Mucosa of stomach (tissue), 1 donor: ENCODE measurements around the gene FADS2.

Source experiments
- H3K27me3 ChIP-seq: one replicate; pipeline ENCODE4 v1.7.0; 2013; ENCODE audit warnings: mild to moderate bottlenecking, low read length; ENCODE audit not compliant: control insufficient read depth, insufficient read depth
- H3K36me3 ChIP-seq: one replicate; pipeline ENCODE4 v1.7.0; 2013; ENCODE audit warnings: low read length; ENCODE audit not compliant: control insufficient read depth, insufficient read depth
- H3K4me1 ChIP-seq: one replicate; pipeline ENCODE4 v1.7.0; 2013; ENCODE audit warnings: mild to moderate bottlenecking, low read length; ENCODE audit not compliant: control insufficient read depth, insufficient read depth
- H3K4me3 ChIP-seq: one replicate; pipeline ENCODE4 v1.7.0; 2013; ENCODE audit warnings: low read length
- H3K9ac ChIP-seq: one replicate; pipeline ENCODE4 v1.7.0; 2013; ENCODE audit warnings: mild to moderate bottlenecking, low read length, moderate library complexity
- H3K9me3 ChIP-seq: one replicate; pipeline ENCODE4 v1.7.0; 2013; ENCODE audit warnings: mild to moderate bottlenecking, low read length, moderate library complexity; ENCODE audit not compliant: control insufficient read depth
- donor health status: Pancreatic carcinoma.

FADS2 gene

GRCh38 chr11:61785837-61786402, 42.2 kb upstream of the FADS2 start:
- H3K36me3 ChIP-seq: peaks cover 10% of the 10 kb centered on the region
- H3K27me3 ChIP-seq: no peaks in the 10 kb centered on the region
- H3K9ac ChIP-seq: no peak overlapping the region
- no peak overlapping the region for H3K4me3 ChIP-seq
- peaks cover 11% of the 10 kb centered on the region for H3K4me1 ChIP-seq
- no peaks in the 10 kb centered on the region for H3K9me3 ChIP-seq

DNA sequence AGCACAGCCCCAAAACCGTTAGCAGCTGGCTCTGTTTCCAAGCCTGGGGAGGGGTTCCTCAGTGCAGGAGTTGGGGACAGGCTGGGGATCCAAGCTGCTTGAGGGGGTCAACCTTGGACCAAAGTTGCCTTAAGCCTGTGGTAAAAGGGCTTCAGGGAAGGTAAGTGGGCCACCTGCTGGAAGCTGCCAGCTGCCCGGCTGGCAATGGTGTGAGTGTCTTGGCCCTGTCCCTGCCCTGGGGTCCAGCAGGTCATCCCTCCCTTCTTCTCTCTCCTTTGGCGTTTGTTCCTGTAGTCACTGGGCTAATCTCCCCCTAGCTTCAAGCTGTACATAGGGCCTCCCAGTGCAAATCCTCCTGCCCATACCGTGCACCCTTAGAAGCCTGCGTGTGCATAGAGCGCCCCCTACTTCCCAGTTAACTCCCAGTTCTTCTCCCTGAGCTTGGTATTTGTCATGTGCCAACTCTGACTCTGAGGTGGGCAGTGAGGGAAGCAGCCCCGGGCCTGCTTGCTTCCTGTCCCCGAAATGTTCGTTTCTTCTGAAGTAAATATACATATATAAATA, 40.1 kb upstream of the FADS2 start:
- H3K4me3 ChIP-seq: no peak overlapping the region
- peaks cover 10% of the 10 kb centered on the region for H3K36me3 ChIP-seq
- no peaks in the 10 kb centered on the region for H3K27me3 ChIP-seq
- peaks cover 19% of the 10 kb centered on the region for H3K4me1 ChIP-seq
- H3K9ac ChIP-seq: no peak overlapping the region
- H3K9me3 ChIP-seq: no peaks in the 10 kb centered on the region

DNA sequence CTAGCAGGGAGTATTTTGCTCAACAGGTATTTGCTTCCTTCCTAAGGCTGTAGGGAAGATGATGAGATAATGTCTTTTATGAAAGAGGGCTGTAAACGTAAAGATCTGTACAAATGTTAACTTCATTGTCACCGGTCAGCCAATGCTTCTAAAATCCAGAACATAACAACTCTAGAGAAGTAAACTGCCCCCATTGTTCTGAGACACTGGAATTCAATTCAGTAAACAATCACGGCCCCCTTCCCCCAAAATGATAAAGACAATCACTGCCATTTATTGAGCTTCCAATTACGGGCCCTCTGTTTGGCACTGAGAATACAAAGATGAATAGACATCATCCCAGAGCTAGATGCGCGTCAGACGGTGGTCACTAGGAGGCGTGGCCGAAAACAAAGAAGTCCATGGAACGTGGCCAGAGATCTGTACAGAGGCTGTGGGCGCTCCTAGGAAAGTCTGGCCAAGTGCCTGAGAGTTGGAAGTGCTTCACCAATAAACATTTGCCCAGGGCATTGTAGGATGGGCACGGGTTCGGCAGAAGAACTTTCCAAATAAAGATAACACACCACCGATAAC, 36.3 kb upstream of the FADS2 start:
- H3K4me3 ChIP-seq: peak overlapping the region; percentile 89
- peak overlapping the region; percentile 97 for H3K9ac ChIP-seq
- H3K27me3 ChIP-seq: no peaks in the 10 kb centered on the region
- no peaks in the 10 kb centered on the region for H3K9me3 ChIP-seq
- H3K4me1 ChIP-seq: peaks cover 26% of the 10 kb centered on the region
- H3K36me3 ChIP-seq: peaks cover 3% of the 10 kb centered on the region

DNA sequence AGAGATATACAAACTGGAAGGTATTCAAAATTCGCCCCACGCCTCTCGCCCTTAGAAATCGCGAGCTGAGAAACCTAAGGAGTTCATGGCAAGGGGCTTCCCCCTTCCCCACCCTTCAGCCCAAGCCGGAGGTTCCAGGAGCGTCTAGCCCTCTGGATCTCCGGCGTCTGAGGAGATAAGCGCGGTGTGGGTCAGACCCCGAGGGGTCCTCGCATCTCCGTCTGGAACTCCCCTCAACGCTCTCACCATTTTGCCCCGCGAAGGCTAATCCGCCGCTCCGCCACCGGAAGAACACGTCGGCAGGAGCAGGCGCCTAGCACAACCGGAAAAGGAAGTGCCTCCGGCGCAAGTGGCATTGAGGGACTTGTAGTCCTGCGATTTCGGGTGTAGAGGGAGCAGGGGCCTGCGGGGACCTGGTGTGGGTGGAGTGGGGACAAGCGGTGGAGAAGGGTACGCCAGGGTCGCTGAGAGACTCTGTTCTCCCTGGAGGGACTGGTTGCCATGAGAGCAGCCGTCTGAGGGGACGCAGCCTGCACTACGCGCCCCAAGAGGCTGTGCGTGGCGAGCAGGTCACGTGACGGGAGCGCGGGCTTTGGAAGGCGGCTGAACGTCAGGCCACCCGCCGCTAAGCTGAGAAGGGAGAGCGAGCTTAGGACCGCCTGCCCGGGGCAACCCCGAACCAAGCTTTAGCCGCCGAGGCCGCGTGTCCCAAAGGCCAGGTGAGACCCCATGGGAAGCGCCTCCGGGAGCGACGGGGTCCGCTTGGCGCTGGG, 35.6 kb upstream of the FADS2 start, which contains the start of the genes FEN1 and TMEM258:
Gene FEN1 (plus strand): TSS at position 602 of the 773 bp plus-strand sequence. CDS start 2,451 bp downstream, outside the sequence.
Gene TMEM258 (minus strand): TSS at position 290 of the 773 bp plus-strand sequence. CDS start 41 bp downstream, at position 249.
- H3K4me3 ChIP-seq: peak within 1 kb of the TSS; percentile 89
- peaks cover 26% of the 10 kb centered on the region for H3K4me1 ChIP-seq
- peak within 1 kb of the TSS; percentile 97 for H3K9ac ChIP-seq
- H3K9me3 ChIP-seq: no peaks in the 10 kb centered on the region
- H3K36me3 ChIP-seq: no peaks in the 10 kb centered on the region
- no peaks in the 10 kb centered on the region for H3K27me3 ChIP-seq

DNA sequence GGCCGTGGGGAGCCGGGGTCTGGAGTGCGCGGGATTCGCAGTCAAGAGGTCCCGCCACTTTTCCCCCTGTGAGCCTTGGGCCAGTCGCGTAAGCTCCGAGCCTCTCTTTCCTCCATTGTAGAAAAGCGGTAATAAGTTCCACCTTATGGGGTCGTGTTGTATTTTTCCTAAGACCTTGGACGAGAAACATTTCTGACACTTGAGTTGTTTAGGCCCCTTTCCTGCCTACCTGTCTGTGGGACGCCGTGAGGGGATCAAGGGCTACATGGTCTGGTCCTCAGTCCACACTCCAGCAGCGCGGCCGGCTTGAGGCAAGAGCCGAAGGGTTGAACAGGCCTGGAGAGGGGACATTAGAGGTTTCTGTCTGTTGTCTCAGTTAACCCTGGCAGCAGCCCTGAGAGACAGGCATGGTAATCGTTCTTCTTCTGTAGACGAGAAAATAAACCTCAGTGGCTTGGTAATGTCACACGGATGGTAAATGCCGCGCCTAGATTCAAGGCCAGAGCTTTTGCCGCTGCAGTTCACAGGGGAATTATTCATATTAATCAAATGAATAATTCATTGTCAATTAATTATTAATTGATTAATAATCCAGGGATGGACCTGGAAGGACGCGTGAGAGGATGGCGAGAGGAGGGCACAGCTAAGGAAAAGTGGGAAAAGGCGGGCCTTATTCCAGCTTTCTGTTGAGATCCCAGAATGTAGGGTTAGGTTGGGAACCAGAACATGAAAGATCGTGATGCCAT, 34.8 kb upstream of the FADS2 start:
- Histone ChIP-seq H3K4me1 (peaks cover 21% of the 10 kb centered on the region), H3K9ac (peak overlapping the region; percentile 97), H3K36me3 (no peaks in the 10 kb centered on the region), H3K27me3 (no peaks in the 10 kb centered on the region), H3K9me3 (no peaks in the 10 kb centered on the region), H3K4me3 (peak overlapping the region; percentile 89)

DNA sequence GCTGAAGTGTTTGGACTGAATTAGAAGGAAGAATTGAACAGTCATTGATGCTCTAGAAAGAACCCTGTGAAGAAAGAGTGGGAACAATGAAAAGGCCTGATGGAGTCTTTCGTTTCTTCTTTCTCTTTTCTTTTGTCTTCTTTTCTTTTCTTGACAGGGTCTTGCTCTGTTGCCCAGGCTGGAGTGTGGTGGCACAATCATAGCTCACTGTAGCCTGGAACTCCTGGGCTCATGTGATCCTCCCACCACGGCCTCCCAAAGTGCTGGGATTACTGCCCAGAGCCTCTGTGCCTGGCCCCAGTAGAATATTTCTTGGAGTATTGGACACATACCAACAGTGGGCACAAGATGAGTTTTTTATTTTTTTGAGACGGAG, 34.3 kb upstream of the FADS2 start:
- Histone ChIP-seq H3K4me1 (peaks cover 16% of the 10 kb centered on the region), H3K9ac (no peak overlapping the region), H3K9me3 (no peaks in the 10 kb centered on the region), H3K36me3 (no peaks in the 10 kb centered on the region), H3K4me3 (no peak overlapping the region), H3K27me3 (no peaks in the 10 kb centered on the region)

- H3K4me1 ChIP-seq: peaks cover 16% of the 10 kb centered on the region
- H3K27me3 ChIP-seq: no peaks in the 10 kb centered on the region
These were observed 33.5 kb upstream of the FADS2 start for GRCh38 chr11:61794579-61794978.

GRCh38 chr11:61795459-61795858, 32.6 kb upstream of the FADS2 start:
- Histone ChIP-seq H3K9me3 (no peaks in the 10 kb centered on the region), H3K4me3 (no peak overlapping the region), H3K9ac (no peak overlapping the region), H3K4me1 (peaks cover 16% of the 10 kb centered on the region), H3K36me3 (no peaks in the 10 kb centered on the region), H3K27me3 (no peaks in the 10 kb centered on the region)

More at GRCh38 chr11:61794579-61794978, 33.5 kb upstream of the FADS2 start:
- Histone ChIP-seq H3K36me3 (no peaks in the 10 kb centered on the region), H3K4me3 (no peak overlapping the region), H3K9me3 (no peaks in the 10 kb centered on the region), H3K9ac (no peak overlapping the region)

GRCh38 chr11:61795876-61796526, 32.1 kb upstream of the FADS2 start:
- Histone ChIP-seq H3K36me3 (no peaks in the 10 kb centered on the region), H3K4me1 (peaks cover 16% of the 10 kb centered on the region), H3K4me3 (no peak overlapping the region), H3K9ac (no peak overlapping the region), H3K9me3 (no peaks in the 10 kb centered on the region), H3K27me3 (no peaks in the 10 kb centered on the region)

- H3K36me3 ChIP-seq: no peaks in the 10 kb centered on the region
- no peak overlapping the region for H3K4me3 ChIP-seq
- H3K9me3 ChIP-seq: no peaks in the 10 kb centered on the region
- H3K27me3 ChIP-seq: no peaks in the 10 kb centered on the region
- H3K9ac ChIP-seq: no peak overlapping the region
- H3K4me1 ChIP-seq: peaks cover 8% of the 10 kb centered on the region
These were observed 30.7 kb upstream of the FADS2 start for GRCh38 chr11:61797263-61797944.
